Fibroblast of skin of abdomen (primary cell): ENCODE data around the gene AFMID.
"Not testable (repeated sequence)": the region's sequence is repeated elsewhere in the genome, so short reads cannot be mapped to it uniquely, and the experiment has no call there.

ENCODE experiments used
- DNase-seq: peaks from one replicate; pipeline ENCODE4 v3.0.0-alpha.2; 2013

The AFMID gene

GRCh38 chr17:78239489-78239931 is 52.3 kb downstream of the AFMID start:
- no peak for DNase-seq

GRCh38 chr17:78240012-78240655 is 53.0 kb downstream of the AFMID start:
- DNase-seq: no peak

- no peak for DNase-seq
Observed at GRCh38 chr17:78240839-78241238, 53.7 kb downstream of the AFMID start.

- peak; percentile 35 for DNase-seq
Observed at GRCh38 chr17:78241277-78242023, 54.3 kb downstream of the AFMID start.

- DNase-seq: peak; percentile 49
Observed at GRCh38 chr17:78242024-78242742, 55.0 kb downstream of the AFMID start.

GRCh38 chr17:78247304-78247703 is 60.1 kb downstream of the AFMID start:
- no peak for DNase-seq

GRCh38 chr17:78248051-78248914 is 61.1 kb downstream of the AFMID start:
- DNase-seq: no peak

GRCh38 chr17:78249074-78249817 is 62.1 kb downstream of the AFMID start:
- DNase-seq: no peak

- DNase-seq: no peak
Observed at GRCh38 chr17:78249818-78250806, 63.0 kb downstream of the AFMID start.

- peak; percentile 80 for DNase-seq
Observed at GRCh38 chr17:78250891-78251772, 64.0 kb downstream of the AFMID start.

- no peak for DNase-seq
Observed at GRCh38 chr17:78251773-78252103, 64.6 kb downstream of the AFMID start.

- no peak for DNase-seq
Observed at GRCh38 chr17:78252111-78252634, 65.0 kb downstream of the AFMID start.

GRCh38 chr17:78252701-78253635 is 65.8 kb downstream of the AFMID start:
- DNase-seq: no peak

- DNase-seq: not testable (repeated sequence)
Observed at GRCh38 chr17:78253636-78253945, 66.4 kb downstream of the AFMID start.

- peak; percentile 84 for DNase-seq
Observed at GRCh38 chr17:78253946-78254672, 66.9 kb downstream of the AFMID start.

GRCh38 chr17:78255029-78255656 is 68.0 kb downstream of the AFMID start:
- no peak for DNase-seq
